ENCODE results near the gene PCAT6.

- TF ChIP-seq, protein P1, sequence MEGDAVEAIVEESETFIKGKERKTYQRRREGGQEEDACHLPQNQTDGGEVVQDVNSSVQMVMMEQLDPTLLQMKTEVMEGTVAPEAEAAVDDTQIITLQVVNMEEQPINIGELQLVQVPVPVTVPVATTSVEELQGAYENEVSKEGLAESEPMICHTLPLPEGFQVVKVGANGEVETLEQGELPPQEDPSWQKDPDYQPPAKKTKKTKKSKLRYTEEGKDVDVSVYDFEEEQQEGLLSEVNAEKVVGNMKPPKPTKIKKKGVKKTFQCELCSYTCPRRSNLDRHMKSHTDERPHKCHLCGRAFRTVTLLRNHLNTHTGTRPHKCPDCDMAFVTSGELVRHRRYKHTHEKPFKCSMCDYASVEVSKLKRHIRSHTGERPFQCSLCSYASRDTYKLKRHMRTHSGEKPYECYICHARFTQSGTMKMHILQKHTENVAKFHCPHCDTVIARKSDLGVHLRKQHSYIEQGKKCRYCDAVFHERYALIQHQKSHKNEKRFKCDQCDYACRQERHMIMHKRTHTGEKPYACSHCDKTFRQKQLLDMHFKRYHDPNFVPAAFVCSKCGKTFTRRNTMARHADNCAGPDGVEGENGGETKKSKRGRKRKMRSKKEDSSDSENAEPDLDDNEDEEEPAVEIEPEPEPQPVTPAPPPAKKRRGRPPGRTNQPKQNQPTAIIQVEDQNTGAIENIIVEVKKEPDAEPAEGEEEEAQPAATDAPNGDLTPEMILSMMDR (IDR thresholded peaks at IDR 0.05): no peak
- TF ChIP-seq REST (IDR thresholded peaks at IDR 0.05; ENCODE audit: insufficient read depth in 1 of 2, low read depth in 2 of 2, low read length in 1 of 2) (no peak), POLR2AphosphoS5 (IDR thresholded peaks at IDR 0.05; ENCODE audit: low read depth, low read length) (no peak), SIN3A (IDR thresholded peaks at IDR 0.05; ENCODE audit: borderline replicate concordance, insufficient read depth, low read depth, low read length) (no peak), TCF7L2 (IDR thresholded peaks at IDR 0.05; ENCODE audit: low read depth, low read length) (no peak)
Measured at GRCh38 chr1:202857136-202857610, 46.4 kb downstream of the PCAT6 start.

All from Panc1 (cell line).